Stomach (tissue), 4 donors: ENCODE data around the gene SLC25A48.

Experiments used
- CTCF ChIP-seq, 7 experiments: fragments of 450-650 bp in 4 of 7; fragments of 200-600 bp in 3 of 7; sonication (generic) in 3 of 7; IDR thresholded peaks; one replicate each; pipeline ENCODE4 v1.5.1; 2016 to 2019; ENCODE audit warnings: antibody characterized with exemption in 7 of 7, control low read depth in 2 of 7, mild to moderate bottlenecking in 1 of 7
- POLR2A ChIP-seq, 4 donors: fragments of 450-650 bp; IDR thresholded peaks; one replicate each; pipeline ENCODE4 v1.6.1; 2016; ENCODE audit warnings: antibody characterized with exemption in 4 of 4, control low read depth in 2 of 4, mild to moderate bottlenecking in 1 of 4, moderate library complexity in 1 of 4
- POLR2AphosphoS5 ChIP-seq, 3 donors: sonication (generic); formaldehyde crosslinking; IDR thresholded peaks; one replicate each; pipeline ENCODE4 v1.6.1; 2016; ENCODE audit warnings: antibody characterized with exemption in 3 of 3

GRCh38 chr5:135826221-135826525, 8.3 kb upstream of the SLC25A48 start:
- TF ChIP-seq POLR2A (IDR thresholded peaks at IDR 0.05) (no peak), CTCF (IDR thresholded peaks at IDR 0.05) (no peak), POLR2AphosphoS5 (IDR thresholded peaks at IDR 0.05) (no peak)
